Stimulated activated naive B cell treated with anti-CD40 and anti-IgM and Interleukin-4, amounts not matched to agents 10 μg/mL and 1 μg/mL and 100 μg/mL, for 72 hours (primary cell): ENCODE data around the gene ADAP1.

ENCODE experiments used
- ATAC-seq, 2 donors: fragments of 150-1000 bp; cut with Tn5 transposase; replicated peaks; 2 replicates each; pipeline ENCODE4 v1.10.0; 2021; ENCODE audit warnings: moderate library complexity in 1 of 2
- DNase-seq: peaks from one replicate; pipeline ENCODE4 v3.0.0; 2021
- H3K27ac Mint-ChIP-seq: one replicate; pipeline ENCODE4 v1.8.0; 2022; ENCODE audit warnings: mild to moderate bottlenecking, mixed read lengths
- H3K27me3 Mint-ChIP-seq, 2 donors: one replicate each; pipeline ENCODE4 v1.8.0; 2022; ENCODE audit warnings: mixed read lengths in 2 of 2
- H3K36me3 Mint-ChIP-seq, 2 donors: one replicate each; pipeline ENCODE4 v1.8.0; 2022; ENCODE audit warnings: mixed read lengths in 2 of 2, mild to moderate bottlenecking in 1 of 2
- H3K4me1 Mint-ChIP-seq, 2 donors: one replicate each; pipeline ENCODE4 v1.8.0; 2022; ENCODE audit warnings: mixed read lengths in 2 of 2, mild to moderate bottlenecking in 1 of 2
- H3K4me3 Mint-ChIP-seq, 2 donors: one replicate each; pipeline ENCODE4 v1.8.0; 2022; ENCODE audit warnings: mild to moderate bottlenecking in 2 of 2, mixed read lengths in 2 of 2, moderate library complexity in 1 of 2
- H3K9me3 Mint-ChIP-seq, 2 donors: one replicate each; pipeline ENCODE4 v1.8.0; 2022; ENCODE audit warnings: mixed read lengths in 2 of 2, mild to moderate bottlenecking in 1 of 2

ADAP1 gene

DNA sequence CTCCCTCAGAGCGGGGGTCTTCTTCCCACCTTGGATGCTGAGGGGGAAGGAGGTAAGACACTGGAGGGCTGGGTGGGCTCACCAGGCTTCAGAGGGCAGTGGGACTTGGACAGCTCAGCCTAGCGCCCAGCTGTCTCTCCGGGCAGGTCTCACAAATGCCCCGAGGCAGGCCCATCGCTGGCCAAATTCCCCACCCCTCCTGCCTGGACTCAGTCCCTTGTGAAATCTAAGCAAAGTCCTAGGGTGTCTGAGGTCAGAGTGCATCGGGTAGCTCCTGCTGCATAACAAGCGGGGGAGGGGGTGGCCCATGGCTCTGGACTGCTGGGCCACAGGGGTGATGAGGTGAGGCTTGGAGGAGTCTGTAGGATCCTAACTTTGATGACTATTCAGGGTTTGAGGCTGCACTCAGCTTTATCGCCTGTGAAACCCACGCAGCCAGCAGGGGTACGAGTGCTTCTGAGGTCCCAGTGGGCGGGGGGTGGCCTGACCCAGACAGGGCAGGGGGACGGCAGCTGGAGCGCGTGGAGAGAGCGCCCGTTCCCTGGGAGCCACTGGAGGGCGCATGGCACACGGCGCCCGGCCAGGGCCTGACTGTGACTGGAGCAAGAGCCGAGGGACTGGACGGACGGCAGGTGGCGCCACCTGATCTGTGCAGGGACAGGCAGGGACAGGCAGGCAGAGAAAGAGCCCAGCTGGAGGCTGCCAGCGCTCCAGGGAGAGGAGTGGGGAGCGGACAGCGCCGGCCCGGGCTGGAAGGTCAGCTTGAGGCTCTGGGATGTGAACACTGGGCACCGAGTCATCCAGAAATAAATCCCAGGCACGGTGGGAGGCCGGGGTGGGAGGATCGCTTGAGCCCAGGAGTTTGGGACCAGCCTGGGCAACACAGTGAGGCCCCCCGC is 38.5 kb upstream of the ADAP1 start:
- Mint-ChIP-seq H3K9me3 (peaks cover 0 to 2% of the 10 kb centered on the region in 2 donors), H3K27ac (peak overlapping the region; percentile 89), H3K36me3 (peaks cover 19% of the 10 kb centered on the region in 2 donors), H3K4me3 (peak overlapping the region; percentile 11 to 47), H3K27me3 (peaks cover 7 to 8% of the 10 kb centered on the region in 2 donors), H3K4me1 (peaks cover 12 to 17% of the 10 kb centered on the region in 2 donors)
- peak; percentile 95 to 97 for ATAC-seq
- DNase-seq = peak; percentile 86

DNA sequence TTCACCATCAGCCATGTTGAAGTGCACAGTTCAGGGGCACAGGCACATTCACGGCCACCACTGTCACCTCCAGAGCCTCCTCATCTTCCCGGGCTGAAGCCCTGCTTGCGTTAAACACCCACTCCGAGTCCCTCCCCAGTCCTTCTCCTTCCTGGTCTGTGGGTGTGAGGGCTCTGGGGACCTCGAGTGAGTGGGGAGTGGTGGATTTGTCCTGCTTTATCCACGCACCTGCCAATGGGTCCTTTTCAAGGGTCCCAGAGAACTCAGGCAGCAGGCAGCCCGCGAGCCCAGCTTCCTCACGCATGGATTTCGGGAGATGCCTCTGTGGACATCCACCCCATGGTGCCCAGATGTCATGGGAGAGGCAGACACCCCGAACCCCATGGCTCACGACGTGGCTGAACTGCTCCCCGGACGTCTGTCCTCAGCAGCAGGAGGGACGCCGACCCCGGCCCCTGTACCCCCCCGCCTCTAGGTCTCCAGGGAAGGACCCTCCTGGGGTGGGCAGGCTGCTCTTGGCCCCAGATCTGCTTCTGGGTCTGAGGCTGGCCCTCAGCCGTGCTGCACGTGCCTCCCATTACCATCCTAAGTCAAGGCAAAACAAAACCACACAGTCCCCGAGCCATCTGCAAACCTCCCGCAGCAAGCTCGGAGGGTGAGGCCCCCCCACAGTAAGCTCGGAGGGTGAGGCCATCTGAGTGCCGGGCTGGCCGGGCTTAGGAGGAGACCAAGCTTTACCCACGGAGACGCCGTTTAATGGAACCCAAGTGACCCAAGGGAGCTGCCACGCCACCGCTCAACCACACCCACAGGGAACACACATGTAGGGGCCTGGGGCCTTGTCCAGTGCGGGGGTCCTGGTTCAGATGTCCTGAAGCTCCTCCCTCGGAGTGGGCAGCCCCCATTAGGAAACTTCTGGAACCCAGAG is 37.5 kb upstream of the ADAP1 start:
- H3K4me3 Mint-ChIP-seq = no peak overlapping the region
- ATAC-seq (no peak), DNase-seq (no peak)
- H3K9me3 Mint-ChIP-seq = peaks cover 0 to 2% of the 10 kb centered on the region in 2 donors
- peaks cover 12 to 14% of the 10 kb centered on the region in 2 donors for H3K27me3 Mint-ChIP-seq
- H3K36me3 Mint-ChIP-seq = peaks cover 10 to 11% of the 10 kb centered on the region in 2 donors
- H3K27ac Mint-ChIP-seq = peak overlapping the region; percentile 9
- peaks cover 12 to 19% of the 10 kb centered on the region in 2 donors for H3K4me1 Mint-ChIP-seq

DNA sequence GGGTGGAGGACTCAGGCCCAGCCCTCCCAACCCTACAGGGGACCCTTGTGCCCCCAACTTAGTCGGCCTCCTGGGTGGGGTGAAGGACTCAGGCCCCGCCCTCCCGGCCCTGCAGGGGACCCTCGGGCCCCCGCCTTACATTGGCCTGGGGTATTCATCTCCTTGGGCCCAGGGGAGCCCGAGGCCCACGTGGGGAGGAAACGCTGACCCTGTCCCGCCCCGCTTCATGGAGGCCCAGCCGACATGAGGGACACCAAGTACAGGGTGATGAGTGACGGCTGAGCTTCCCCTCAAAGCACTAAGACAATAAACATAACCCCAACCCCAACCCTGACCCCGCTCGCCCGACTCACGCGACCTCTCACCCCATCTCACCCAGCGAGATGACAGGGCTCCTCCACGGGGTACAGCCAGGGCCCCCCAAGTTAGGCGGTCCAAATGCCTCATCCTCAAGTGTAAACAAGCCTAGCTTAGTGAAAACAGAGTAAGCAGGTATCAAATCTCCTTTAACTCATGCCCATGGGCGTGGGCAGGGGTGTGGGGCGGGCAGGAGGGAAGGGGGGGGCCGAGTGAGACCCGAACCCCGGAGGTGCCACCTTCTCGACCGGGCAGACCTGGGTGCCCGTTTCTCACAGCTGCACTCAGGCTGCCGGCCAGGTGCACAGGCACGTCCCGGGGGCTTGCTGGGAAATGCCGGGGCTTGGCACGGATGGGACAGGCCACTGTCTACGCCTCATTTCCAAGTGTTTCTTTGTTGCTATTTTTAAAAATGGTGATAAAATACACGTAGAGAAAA is 36.7 kb upstream of the ADAP1 start:
- Mint-ChIP-seq H3K27ac (no peak overlapping the region), H3K9me3 (peaks cover 0 to 2% of the 10 kb centered on the region in 2 donors), H3K4me1 (peaks cover 12 to 19% of the 10 kb centered on the region in 2 donors), H3K36me3 (peaks cover 5 to 6% of the 10 kb centered on the region in 2 donors), H3K4me3 (no peak overlapping the region), H3K27me3 (peaks cover 18 to 21% of the 10 kb centered on the region in 2 donors)
- ATAC-seq (no peak), DNase-seq (no peak)

DNA sequence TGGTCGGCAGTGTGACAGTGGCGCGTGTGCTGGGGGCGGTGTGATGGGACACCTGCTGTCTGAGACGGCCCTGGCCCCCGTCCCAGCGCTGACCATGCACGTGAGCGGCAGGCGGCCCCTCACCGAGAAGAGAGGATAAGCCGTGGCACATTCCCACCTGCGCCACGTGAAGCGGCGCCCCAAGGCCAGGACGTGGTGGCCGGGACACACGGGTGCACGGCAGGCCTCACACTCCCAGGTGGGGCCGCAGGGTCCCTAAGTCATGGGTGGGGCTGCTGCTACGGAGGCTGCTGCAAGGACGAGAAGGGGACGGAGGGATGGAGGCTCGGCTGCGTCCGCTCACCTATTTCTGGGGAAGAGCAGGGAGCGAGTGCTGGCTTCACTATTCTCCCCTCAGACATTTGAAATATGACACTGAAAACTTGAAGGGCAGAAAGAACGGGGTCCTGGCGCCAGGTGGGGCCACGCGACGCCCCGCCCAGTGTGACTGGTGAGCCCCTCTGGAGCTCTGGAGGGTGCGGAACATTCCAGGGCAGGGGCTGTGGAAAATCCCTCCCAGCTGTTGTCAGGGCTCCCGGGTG is 36.0 kb upstream of the ADAP1 start:
- Mint-ChIP-seq H3K4me1 (peaks cover 15 to 19% of the 10 kb centered on the region in 2 donors), H3K36me3 (peaks cover 5 to 6% of the 10 kb centered on the region in 2 donors), H3K9me3 (peaks cover 0 to 2% of the 10 kb centered on the region in 2 donors), H3K27ac (no peak overlapping the region), H3K27me3 (peaks cover 22 to 28% of the 10 kb centered on the region in 2 donors), H3K4me3 (no peak overlapping the region)
- no peak for DNase-seq
- ATAC-seq = no peak

DNA sequence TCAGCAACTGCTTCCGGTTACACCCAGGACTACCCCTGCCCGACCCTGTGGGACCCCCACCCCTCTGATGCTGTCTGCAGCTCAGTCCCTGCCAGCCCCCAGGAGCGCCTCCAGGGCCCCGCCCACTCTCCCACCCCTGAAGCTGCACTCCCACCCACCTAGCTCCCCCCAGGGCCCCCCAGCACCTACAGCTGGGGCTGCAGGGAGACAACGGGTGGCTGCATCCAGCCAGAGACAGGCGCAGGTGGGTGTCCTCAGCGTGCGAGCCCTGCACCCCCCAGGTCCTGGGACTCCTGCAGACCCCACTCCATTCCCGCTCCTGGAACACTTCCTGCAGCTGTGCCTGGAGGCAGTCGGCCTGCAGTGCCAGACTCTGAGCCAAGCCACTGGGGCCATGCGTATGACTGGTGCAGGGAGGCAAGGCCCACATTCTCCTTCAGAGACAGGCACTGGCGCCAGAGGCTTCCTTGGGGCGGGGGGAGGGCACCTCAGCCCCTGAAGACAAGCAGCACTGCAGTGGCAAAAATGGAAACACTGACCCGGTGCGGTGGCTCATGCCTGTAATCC is 34.6 kb upstream of the ADAP1 start:
- ATAC-seq (no peak), DNase-seq (no peak)
- no peak overlapping the region for H3K4me3 Mint-ChIP-seq
- H3K4me1 Mint-ChIP-seq = peaks cover 13 to 14% of the 10 kb centered on the region in 2 donors
- H3K27me3 Mint-ChIP-seq = peaks cover 28 to 30% of the 10 kb centered on the region in 2 donors
- no peak overlapping the region for H3K27ac Mint-ChIP-seq
- H3K9me3 Mint-ChIP-seq = peaks cover 0 to 2% of the 10 kb centered on the region in 2 donors
- H3K36me3 Mint-ChIP-seq = peaks cover 2 to 6% of the 10 kb centered on the region in 2 donors

DNA sequence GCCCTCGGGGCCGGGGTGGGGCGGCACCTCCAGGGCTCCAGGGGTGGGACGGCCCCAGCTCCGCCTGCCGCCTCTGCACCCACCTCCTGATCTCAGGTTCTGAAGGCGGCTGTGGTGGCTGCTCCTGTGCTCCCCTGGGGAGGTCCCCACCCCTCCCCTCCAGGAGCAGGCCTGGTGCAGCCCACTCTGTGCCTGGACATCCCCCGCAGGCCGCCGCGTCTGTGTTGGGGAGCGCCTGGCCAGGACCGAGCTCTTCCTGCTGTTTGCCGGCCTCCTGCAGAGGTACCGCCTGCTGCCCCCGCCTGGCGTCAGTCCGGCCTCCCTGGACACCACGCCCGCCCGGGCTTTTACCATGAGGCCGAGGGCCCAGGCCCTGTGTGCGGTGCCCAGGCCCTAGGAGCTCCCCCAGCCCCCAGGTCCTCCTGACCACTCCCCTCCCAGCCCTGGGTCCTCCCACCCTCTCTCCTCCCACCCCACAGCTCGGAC is 34.0 kb upstream of the ADAP1 start:
- H3K4me3 Mint-ChIP-seq = no peak overlapping the region
- peaks cover 13% of the 10 kb centered on the region in 2 donors for H3K4me1 Mint-ChIP-seq
- H3K9me3 Mint-ChIP-seq = peaks cover 0 to 2% of the 10 kb centered on the region in 2 donors
- ATAC-seq (no peak), DNase-seq (no peak)
- peaks cover 2 to 6% of the 10 kb centered on the region in 2 donors for H3K36me3 Mint-ChIP-seq
- H3K27ac Mint-ChIP-seq = no peak overlapping the region
- H3K27me3 Mint-ChIP-seq = peaks cover 28 to 30% of the 10 kb centered on the region in 2 donors

DNA sequence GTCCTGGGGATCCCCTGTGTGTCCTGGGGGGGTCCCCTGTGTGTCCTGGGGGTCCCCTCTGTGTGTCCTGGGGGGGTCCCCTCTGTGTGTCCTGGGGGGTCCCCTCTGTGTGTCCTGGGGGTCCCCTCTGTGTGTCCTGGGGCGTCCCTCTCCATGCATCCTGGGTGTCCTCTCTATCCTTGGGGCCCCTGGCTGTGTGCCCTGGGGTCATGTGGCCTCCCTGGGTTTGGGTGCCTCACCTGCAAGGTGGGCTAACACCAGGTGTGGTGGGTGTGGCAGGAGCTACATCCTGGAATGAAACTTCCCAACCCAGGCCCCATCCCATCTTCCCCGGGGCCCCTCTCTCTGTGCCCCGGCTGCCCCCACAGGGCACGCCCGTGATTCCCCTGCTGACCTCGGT is 33.4 kb upstream of the ADAP1 start:
- Mint-ChIP-seq H3K9me3 (peaks cover 0 to 2% of the 10 kb centered on the region in 2 donors), H3K27me3 (peaks cover 24 to 30% of the 10 kb centered on the region in 2 donors), H3K36me3 (peaks cover 2 to 3% of the 10 kb centered on the region in 2 donors), H3K4me3 (no peak overlapping the region), H3K27ac (peak overlapping the region; percentile 17), H3K4me1 (peaks cover 7 to 9% of the 10 kb centered on the region in 2 donors)
- no peak for DNase-seq
- ATAC-seq = no peak

DNA sequence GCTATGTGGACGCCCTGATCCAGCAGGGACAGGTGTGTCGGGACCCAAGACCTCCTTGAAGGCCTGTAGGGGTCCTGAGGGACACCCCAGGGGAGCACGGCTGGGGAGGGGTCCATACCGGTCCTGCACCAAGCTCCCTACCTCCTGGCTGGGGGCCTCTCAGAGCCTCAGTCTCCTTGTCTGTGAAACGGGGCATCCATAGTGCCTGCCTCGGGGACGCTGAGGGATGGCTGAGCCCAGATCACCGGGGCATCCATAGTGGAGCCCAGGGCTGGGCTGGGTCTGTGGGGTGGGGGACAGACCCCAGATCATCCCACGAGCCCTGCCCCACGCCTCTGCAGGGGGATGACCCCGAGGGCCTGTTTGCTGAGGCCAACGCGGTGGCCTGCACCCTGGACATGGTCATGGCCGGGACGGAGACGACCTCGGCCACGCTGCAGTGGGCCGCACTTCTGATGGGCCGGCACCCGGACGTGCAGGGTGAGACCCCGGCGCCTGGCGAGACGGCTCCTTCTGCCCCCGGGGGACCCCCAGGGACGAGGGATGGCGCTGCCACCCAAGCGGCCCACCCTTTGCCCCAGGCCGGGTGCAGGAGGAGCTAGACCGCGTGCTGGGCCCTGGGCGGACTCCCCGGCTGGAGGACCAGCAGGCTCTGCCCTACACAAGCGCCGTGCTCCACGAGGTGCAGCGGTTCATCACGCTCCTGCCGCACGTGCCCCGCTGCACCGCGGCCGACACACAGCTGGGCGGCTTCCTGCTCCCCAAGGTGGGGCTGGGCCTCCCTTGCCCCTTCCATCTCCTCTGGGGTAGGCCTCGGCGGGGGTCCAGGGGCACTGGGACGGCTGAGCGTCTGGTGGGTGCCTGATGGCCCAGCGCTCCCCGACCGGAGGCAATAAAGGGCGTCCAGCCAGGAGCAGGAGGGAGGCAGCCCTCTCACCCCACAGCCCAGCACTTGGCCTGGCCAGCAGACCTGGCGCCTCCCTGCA is 32.6 kb upstream of the ADAP1 start:
- Mint-ChIP-seq H3K4me3 (no peak overlapping the region), H3K9me3 (peaks cover 0 to 2% of the 10 kb centered on the region in 2 donors), H3K36me3 (peaks cover 2 to 3% of the 10 kb centered on the region in 2 donors), H3K27me3 (peaks cover 24 to 30% of the 10 kb centered on the region in 2 donors), H3K27ac (peak overlapping the region; percentile 37), H3K4me1 (peaks cover 5 to 8% of the 10 kb centered on the region in 2 donors)
- ATAC-seq (no peak), DNase-seq (no peak)

DNA sequence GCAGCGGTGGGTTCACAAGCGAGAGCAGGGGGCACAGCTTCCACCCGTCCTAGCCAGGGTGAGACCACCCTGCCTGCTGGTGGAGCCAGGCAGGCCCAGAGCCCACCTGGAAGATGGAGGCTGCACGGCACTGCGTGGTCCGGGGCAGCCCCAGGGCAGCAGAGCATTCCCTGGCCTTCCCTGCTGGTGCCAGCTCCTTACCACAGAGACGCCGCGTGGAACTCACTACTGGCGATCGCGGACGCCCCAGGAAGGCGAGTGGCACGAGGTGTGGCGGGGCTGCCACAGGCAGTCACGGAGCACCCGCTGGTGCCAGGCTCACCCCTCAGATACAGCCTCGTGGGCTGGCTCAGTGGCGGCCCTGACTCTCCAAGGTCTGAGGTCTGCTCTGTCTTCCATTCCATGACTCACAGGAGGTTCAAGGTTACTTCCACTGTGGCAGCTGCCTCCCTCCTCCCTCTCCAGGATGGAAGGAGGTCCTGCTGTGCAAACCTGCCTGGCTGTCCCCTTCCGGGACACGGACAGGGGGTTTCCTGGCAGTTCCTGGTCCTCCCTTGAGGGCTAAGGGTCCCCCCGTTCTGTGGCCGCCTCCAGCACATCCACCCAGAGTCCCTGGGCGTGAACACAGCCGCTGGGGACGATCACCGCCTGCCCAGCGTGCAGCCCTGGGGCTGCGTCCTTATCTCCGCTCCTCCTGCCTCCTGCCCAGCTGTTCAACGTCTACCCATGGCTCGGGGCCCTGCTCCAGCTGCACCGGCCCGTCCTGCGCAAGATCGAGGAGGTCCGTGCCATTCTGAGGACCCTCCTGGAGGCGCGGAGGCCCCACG is 31.6 kb upstream of the ADAP1 start:
- no peak overlapping the region for H3K27ac Mint-ChIP-seq
- peaks cover 0 to 2% of the 10 kb centered on the region in 2 donors for H3K9me3 Mint-ChIP-seq
- no peak overlapping the region for H3K4me3 Mint-ChIP-seq
- peaks cover 2 to 3% of the 10 kb centered on the region in 2 donors for H3K36me3 Mint-ChIP-seq
- peaks cover 24 to 30% of the 10 kb centered on the region in 2 donors for H3K27me3 Mint-ChIP-seq
- peaks cover 5 to 8% of the 10 kb centered on the region in 2 donors for H3K4me1 Mint-ChIP-seq
- no peak for DNase-seq
- peak; percentile 15 to 28 for ATAC-seq

DNA sequence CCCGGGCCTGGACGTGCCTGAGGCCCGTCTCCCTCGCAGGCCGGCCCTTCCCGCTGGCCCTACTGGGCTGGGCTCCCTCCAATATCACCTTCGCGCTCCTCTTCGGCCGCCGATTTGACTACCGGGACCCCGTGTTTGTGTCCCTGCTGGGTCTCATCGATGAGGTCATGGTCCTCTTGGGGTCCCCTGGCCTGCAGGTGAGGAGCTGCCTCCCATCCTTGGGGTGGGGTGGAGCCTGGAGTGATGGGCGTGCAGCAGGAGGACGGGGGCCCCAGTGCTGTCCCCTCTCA is 30.6 kb upstream of the ADAP1 start:
- Mint-ChIP-seq H3K36me3 (peaks cover 2 to 3% of the 10 kb centered on the region in 2 donors), H3K9me3 (peaks cover 0 to 2% of the 10 kb centered on the region in 2 donors)
- DNase-seq = no peak

DNA sequence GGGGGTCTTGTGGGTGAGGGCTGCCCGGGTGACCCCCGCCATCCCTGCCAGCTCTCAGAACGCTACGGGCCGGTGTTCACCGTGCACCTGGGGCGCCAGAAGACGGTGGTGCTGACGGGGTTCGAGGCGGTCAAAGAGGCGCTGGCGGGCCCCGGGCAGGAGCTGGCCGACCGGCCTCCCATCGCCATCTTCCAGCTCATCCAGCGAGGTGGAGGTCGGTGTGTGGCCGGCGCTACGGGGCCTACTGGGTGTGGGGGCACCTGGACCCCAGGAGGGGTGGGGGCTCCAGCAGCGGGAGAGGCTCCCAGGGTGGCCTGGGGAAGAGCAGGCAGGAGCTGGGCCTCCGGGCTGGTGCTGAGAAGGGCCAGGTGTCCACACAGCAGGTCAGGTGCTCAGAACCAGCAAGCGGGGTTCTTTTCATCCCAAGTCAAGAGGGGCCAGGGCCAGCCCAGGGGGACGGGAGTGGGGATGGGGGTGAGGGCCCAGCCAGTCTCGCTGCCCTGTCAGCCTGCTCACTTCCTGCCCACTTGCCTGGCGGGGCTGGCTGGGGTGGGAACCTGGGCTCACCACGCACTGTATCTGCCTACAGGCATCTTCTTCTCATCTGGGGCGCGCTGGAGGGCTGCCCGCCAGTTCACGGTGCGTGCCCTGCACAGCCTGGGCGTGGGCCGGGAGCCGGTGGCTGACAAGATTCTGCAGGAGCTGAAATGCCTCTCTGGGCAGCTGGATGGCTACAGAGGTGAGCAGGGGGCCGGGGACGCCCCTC is 30.1 kb upstream of the ADAP1 start:
- Mint-ChIP-seq H3K4me3 (no peak overlapping the region), H3K4me1 (peaks cover 5 to 8% of the 10 kb centered on the region in 2 donors), H3K27ac (no peak overlapping the region), H3K27me3 (peaks cover 24 to 30% of the 10 kb centered on the region in 2 donors), H3K9me3 (no peaks in the 10 kb centered on the region), H3K36me3 (peaks cover under 1% of the 10 kb centered on the region in 2 donors)
- ATAC-seq = no peak
- DNase-seq = no peak

More for the DNA sequence above, 30.6 kb upstream of the ADAP1 start:
- Mint-ChIP-seq H3K27ac (no peak overlapping the region), H3K27me3 (peaks cover 24 to 30% of the 10 kb centered on the region in 2 donors), H3K4me3 (no peak overlapping the region), H3K4me1 (peaks cover 5 to 8% of the 10 kb centered on the region in 2 donors)
- no peak for ATAC-seq
